Head of caudate nucleus (tissue), 42 donors: ENCODE measurements around the gene JADE1.

ENCODE experiments used
- DNase-seq, 42 donors: peaks; one replicate each; pipeline versions ENCODE4 v3.0.0 to v3.0.0-alpha.2; 2020 to 2021; ENCODE audit warnings: mixed read lengths in 7 of 42
- intact Hi-C: fragments of 100-400 bp; cut with DNase I; formaldehyde crosslinking; loops from one replicate; pipeline ENCODE4 v1.15.0; 2022

JADE1 gene

DNA sequence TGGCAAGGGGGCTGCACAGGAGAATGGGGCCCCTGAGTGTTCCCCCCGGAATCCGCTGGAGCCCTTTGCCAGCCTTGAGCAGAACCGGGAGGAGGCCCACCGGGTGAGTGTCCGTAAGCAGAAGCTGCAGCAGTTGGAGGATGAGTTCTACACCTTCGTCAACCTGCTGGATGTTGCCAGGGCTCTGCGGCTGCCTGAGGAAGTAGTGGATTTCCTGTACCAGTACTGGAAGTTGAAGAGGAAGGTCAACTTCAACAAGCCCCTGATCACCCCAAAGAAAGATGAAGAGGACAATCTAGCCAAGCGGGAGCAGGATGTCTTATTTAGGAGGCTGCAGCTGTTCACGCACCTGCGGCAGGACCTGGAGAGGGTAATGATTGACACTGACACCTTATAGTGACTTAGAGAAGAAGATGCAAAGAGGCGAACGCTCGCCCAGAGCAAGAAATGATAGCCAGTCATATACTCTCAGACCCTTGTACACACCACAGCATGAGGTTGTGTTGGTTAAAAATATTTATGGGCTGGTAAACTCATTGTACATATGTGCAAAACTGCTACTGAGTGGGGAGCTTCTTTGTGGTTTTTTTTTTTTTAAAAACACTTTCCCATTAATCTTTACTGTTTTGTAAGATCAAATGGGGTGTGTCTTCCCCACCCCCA, 52.5 kb downstream of the JADE1 start:
- intact Hi-C loops, result loop anchor here (5.0 kb wide), 2 partner anchors 55 to 290 kb away; partner anchors contain the start of gene JADE1
- DNase-seq, result peak in 1 of 42 donors; percentile 24

DNA sequence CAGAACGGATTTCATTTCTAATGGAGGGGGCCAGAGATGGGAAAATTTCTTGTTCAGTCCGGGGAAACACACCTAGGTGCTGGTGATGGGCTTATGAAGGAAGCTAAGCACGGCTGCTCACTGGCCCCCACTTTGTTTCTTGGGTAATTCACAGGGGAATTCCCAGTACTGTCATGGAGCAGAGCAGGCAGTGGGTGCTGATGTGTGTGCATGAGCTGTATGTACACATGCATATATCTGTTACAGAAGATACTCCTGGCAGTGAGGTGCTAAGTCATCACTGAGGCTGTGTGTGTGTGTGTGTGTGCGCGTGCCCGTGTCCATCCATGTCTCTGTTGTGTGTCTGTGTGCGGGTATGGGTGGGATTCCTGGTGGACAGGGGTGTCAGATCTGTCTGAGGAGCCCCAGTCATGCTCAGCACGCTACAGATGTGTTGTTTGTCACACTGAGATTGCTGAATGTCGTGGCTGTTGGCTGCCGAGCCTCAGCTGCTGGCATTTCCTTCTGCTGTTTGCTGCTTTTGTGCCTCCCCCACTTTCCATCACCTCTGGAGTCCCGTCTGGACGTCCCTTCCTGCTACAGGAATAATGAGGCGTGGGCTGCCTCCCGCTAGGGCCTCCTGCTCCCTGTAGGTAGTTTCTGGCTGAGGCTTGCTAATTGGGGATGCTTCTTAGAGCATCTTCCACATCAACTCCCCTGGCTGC, 53.3 kb downstream of the JADE1 start:
- DNase-seq, result no peak
- intact Hi-C loops, result loop anchor here (5.0 kb wide), 2 partner anchors 55 to 290 kb away; partner anchors contain the start of gene JADE1

DNA sequence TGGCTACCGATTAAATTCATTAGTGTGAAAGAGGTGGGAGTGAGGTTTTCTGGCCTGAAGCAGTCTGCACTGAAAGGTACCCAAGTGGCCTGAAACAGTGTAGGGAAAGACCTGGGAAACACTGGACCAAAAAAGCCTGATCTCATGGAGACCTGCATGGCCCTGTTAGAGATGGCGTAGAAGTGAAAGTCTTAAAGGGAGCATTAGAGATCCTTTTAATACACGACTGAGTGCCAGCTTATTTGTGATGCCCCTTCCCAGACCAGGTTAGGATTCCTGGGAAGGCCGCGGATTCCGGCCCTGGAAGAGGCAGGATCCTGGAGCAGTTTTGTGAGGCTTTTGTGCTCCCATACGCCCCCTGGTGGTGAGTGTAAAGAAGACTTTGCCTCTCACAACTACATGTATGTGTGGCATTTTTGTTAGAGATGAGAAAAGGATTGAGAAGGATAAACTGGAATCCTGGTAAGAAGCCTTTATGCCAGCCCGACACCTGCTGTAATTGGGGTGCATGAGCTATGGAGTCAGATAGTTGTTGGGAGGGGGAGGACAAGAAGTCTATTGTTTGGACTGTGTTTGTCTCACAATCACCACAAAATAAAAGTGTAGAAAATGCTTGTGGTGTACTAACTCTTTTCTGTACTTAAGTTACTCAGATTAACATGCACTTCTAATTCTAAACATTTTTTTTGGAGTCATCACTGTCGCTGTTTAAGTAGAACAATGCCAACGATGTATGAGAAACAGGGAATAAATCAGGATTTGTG, 54.0 kb downstream of the JADE1 start:
- DNase-seq, result peak; percentile 65 to 94 (median 86)
- intact Hi-C loops, result loop anchor here (5.0 kb wide), 2 partner anchors 56 to 291 kb away; partner anchors contain the start of gene JADE1

DNA sequence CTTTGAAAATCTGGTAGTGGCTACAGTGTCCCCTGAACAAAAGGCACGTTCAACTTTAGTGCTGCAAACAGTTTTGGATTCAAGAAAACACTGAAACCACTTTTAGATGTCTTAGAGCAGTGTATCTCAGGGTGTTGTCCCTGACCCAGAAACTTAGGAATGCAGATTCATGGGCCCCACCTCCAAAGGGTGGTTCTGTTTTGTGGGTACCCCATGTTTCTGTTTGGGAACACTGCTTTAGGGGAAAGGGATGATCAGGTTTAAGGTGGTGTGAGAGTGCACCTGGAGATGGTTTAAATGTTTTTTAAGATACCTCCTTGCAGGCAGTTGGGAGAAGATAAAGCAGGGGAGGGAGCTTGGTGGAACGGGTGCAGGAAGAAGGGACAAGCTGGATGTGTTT, 55.6 kb downstream of the JADE1 start:
- DNase-seq, result no peak
- intact Hi-C loops, result loop anchor here (5.0 kb wide), 1 partner anchor 413 kb away; no protein-coding TSS in a partner anchor

DNA sequence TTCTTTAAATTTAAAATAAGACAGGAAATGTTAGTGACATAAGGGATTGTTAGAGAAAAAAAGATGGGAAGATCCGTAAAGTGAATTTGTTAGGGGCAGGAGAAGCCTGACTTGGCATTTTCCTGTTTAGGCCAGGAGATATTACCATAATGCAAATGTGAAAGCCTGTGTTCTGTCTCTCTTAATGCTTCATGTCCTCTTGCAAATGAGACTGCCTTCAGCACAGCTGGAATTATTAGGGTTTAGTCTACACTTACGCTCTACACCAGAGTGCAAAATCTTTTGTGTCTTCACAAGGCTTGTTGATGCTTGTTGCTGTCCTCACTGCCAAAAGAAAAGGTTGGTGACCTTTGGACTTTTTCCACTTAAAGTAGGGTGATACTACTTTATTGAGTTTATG, 56.8 kb downstream of the JADE1 start:
- intact Hi-C loops, result loop anchor here (5.0 kb wide), 1 partner anchor 414 kb away; no protein-coding TSS in a partner anchor
- DNase-seq, result no peak

- no peak for DNase-seq
- intact Hi-C loops, result loop anchor here (5.0 kb wide), 1 partner anchor 414 kb away; no protein-coding TSS in a partner anchor
Observed at GRCh38 chr4:128866691-128867090, 57.2 kb downstream of the JADE1 start.

GRCh38 chr4:128868758-128869157, 59.3 kb downstream of the JADE1 start:
- intact Hi-C loops, result loop anchor here (5.0 kb wide), 1 partner anchor 416 kb away; no protein-coding TSS in a partner anchor
- no peak for DNase-seq

GRCh38 chr4:128869776-128870509, 60.4 kb downstream of the JADE1 start:
- intact Hi-C loops, result loop anchor here (5.0 kb wide), 1 partner anchor 418 kb away; no protein-coding TSS in a partner anchor
- no peak for DNase-seq

DNA sequence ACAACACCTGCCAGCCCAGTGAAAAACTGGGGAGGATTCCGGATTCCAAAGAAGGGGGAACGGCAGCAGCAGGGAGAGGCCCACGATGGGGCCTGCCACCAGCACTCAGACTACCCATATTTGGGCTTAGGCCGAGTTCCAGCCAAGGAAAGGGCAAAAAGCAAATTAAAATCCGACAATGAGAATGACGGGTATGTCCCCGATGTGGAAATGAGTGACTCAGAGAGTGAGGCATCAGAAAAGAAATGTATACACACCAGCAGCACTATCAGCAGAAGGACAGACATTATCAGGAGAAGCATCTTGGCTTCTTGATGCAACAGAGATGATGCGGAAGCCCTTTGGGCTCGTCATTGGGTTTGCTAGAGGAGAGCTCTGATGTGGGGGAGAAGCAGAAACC, 62.4 kb downstream of the JADE1 start:
- intact Hi-C loops, result no loop called here
- DNase-seq, result no peak

DNA sequence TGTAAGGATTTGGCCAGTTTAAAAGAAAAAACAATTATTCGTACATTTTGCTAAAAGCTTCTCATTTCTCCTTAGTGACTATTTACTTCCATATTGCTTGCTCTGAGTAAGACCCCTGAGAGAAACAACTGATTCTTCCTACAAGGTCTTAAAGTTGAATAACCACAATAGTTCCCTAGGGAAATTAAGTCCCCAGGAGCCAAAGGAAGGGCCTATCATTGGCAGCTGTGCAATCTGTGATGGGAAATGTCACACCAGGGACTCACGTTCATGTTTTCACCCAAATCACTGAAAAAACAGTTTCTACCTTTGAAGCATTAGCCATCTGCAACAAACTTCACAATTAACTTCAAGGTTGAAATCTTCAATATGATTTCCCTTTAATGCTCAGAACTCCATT, 66.7 kb downstream of the JADE1 start:
- no peak for DNase-seq
- intact Hi-C loops, result no loop called here

GRCh38 chr4:128877934-128878333, 68.4 kb downstream of the JADE1 start:
- DNase-seq, result no peak
- intact Hi-C loops, result no loop called here

DNA sequence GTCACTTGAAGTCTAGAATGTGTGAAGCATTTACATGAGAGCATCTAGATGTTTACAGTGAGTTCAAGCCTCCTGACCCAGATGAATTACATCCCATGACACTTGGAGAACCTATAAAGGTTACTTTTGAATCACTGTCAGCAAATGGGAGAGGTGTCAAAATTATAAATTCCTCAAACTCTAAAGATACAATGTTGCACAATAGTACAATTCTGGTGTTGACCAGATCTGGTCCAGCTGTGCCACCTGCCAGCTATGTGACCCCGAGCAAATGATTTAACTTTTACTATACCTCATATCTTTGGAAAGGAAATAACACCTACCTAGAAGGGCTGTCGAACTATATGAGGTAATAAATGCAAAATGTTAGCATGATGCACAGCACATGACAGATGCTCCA, 69.8 kb downstream of the JADE1 start:
- DNase-seq, result no peak
- intact Hi-C loops, result no loop called here

DNA sequence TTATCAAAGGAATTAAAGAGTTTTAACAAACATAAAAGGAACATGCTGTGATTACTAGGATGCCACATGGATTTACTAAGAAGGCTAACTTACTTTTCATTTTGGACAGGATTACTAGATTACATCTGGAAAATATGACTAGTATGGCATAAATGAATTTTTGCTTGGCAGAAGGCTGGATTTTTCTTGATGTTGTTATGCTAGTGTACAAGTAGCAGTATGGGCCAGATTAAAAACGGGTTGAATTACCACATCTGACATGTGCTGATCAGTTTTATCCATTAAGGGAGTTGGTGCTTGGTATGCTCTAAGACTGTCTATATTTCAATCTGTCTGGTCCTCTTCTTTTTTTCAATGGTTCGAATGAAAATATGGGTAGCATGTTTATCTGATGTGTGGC, 70.5 kb downstream of the JADE1 start:
- intact Hi-C loops, result no loop called here
- no peak for DNase-seq

DNA sequence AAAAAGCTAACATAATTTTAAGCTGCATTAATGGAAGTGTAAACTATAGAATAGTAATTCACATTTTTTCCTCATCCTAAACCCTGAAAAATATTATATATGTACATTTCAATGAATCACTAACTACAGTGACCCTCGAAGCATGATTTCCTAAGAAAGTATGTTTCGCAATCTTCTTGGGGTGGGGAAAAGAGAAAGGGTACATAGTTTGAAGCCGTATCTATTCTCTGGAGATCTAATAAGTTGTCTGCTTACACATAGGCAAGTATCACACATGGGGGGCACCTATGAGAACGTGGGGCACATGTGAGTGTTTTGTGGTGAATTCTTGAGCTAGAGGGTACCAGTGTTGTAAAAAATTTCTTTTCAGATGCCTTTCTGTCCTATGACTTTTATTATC, 71.2 kb downstream of the JADE1 start:
- intact Hi-C loops, result no loop called here
- DNase-seq, result no peak

DNA sequence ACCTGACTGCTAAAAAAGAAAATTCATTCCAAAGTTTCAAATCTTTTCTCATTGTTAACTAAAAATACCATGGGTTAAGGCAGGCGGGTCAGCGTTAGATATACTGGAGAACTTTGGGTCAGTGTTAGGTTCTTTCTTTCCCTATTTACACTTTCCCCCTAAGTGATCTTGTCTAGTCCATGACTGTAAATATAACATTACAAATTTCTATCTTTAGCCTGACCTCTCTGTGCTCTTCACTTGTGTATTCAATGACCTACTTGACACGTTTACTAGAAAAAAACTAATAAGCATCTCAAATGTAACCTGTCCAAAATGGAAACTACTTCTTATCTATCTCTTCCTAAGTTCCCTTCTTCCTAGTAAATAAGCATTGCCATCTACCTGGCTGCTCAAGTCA, 95.3 kb downstream of the JADE1 start:
- no peak for DNase-seq
- intact Hi-C loops, result no loop called here

GRCh38 chr4:128906581-128906980, 97.1 kb downstream of the JADE1 start:
- DNase-seq, result no peak
- intact Hi-C loops, result no loop called here

DNA sequence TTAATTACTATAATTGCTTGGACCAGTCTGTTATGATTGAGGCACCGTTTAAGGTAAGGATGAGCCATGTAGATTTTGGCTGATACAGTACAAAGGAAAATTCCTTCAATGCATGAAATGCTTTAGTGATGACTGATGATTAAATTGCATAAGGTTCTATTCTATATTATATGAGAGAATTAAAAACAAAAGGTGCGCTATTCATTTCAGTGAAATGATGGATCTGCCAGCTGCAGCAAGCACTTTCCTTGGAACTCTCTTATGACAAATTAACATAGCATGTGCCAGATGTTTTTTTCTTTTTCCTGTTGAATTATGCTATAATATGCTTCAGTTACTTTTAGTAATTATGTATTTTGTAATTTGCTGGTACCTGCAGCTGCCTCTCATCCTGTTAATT, 98.5 kb downstream of the JADE1 start:
- intact Hi-C loops, result no loop called here

GRCh38 chr4:128908735-128909134, 99.2 kb downstream of the JADE1 start:
- intact Hi-C loops, result no loop called here
- no peak for DNase-seq

More for the DNA sequence above, 98.5 kb downstream of the JADE1 start:
- no peak for DNase-seq

- intact Hi-C loops, result no loop called here
- DNase-seq, result peak in 1 of 42 donors; percentile 7
Observed at GRCh38 chr4:128913228-128913627, 103.7 kb downstream of the JADE1 start.
